Measurements from ENCODE around the gene IFT122.

GRCh38 chr3:129460572-129460971 is 20.5 kb downstream of the IFT122 start:
- no peak for TF ChIP-seq CTCF (IDR thresholded peaks at IDR 0.05)
- TF ChIP-seq POLR2A (IDR thresholded peaks at IDR 0.05), result no peak
